Nephron (organoid): ENCODE measurements around the gene EPHA8.

ENCODE experiments used
- H3K27ac Mint-ChIP-seq, 3 experiments: 2 replicates each; pipeline ENCODE4 v1.8.0; 2020; ENCODE audit warnings: mixed read lengths in 3 of 3, mild to moderate bottlenecking in 2 of 3, moderate library complexity in 1 of 3
- H3K27me3 Mint-ChIP-seq: 2 replicates; pipeline ENCODE4 v1.8.0; 2021; ENCODE audit warnings: low read depth, mild to moderate bottlenecking, moderate library complexity, mixed read lengths
- H3K36me3 Mint-ChIP-seq: 2 replicates; pipeline ENCODE4 v1.8.0; 2020; ENCODE audit warnings: low read depth, mixed read lengths
- H3K4me1 Mint-ChIP-seq: 2 replicates; pipeline ENCODE4 v1.8.0; 2020; ENCODE audit warnings: mixed read lengths
- H3K4me3 Mint-ChIP-seq, 3 experiments: 2 replicates each; pipeline ENCODE4 v1.8.0; 2020; ENCODE audit warnings: mild to moderate bottlenecking in 3 of 3, mixed read lengths in 3 of 3, moderate library complexity in 2 of 3
- H3K9me3 Mint-ChIP-seq: 2 replicates; pipeline ENCODE4 v1.8.0; 2020; ENCODE audit warnings: mixed read lengths
- TF ChIP-seq, protein P1 (sequence below), 3 experiments: fragments of 200-600 bp; sonication (generic); IDR thresholded peaks; one replicate each; pipeline ENCODE4 v1.5.0; 2021; ENCODE audit warnings: antibody characterized with exemption in 3 of 3; ENCODE audit not compliant: unreplicated experiment in 3 of 3

Gene EPHA8

DNA sequence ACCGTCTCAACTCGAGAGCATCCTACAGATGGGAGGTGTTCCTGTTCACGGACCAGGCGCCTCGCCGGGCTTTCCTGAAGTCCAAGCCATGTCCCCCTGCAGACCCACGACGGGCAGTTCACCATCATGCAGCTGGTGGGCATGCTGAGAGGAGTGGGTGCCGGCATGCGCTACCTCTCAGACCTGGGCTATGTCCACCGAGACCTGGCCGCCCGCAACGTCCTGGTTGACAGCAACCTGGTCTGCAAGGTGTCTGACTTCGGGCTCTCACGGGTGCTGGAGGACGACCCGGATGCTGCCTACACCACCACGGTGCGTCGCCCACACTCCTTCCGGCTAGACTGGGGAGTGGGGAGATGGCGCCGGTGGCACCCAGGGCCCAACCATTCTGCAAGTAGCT, 35.4 kb downstream of the EPHA8 start:
- Mint-ChIP-seq H3K36me3 (no peaks in the 10 kb centered on the region), H3K4me3 (no peak overlapping the region), H3K27me3 (peaks cover 65% of the 10 kb centered on the region), H3K27ac (no peak overlapping the region), H3K4me1 (no peaks in the 10 kb centered on the region), H3K9me3 (no peaks in the 10 kb centered on the region)
- TF ChIP-seq, protein P1, sequence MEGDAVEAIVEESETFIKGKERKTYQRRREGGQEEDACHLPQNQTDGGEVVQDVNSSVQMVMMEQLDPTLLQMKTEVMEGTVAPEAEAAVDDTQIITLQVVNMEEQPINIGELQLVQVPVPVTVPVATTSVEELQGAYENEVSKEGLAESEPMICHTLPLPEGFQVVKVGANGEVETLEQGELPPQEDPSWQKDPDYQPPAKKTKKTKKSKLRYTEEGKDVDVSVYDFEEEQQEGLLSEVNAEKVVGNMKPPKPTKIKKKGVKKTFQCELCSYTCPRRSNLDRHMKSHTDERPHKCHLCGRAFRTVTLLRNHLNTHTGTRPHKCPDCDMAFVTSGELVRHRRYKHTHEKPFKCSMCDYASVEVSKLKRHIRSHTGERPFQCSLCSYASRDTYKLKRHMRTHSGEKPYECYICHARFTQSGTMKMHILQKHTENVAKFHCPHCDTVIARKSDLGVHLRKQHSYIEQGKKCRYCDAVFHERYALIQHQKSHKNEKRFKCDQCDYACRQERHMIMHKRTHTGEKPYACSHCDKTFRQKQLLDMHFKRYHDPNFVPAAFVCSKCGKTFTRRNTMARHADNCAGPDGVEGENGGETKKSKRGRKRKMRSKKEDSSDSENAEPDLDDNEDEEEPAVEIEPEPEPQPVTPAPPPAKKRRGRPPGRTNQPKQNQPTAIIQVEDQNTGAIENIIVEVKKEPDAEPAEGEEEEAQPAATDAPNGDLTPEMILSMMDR (IDR thresholded peaks at IDR 0.05; ENCODE audit: unreplicated experiment in 3 of 3) = no peak

DNA sequence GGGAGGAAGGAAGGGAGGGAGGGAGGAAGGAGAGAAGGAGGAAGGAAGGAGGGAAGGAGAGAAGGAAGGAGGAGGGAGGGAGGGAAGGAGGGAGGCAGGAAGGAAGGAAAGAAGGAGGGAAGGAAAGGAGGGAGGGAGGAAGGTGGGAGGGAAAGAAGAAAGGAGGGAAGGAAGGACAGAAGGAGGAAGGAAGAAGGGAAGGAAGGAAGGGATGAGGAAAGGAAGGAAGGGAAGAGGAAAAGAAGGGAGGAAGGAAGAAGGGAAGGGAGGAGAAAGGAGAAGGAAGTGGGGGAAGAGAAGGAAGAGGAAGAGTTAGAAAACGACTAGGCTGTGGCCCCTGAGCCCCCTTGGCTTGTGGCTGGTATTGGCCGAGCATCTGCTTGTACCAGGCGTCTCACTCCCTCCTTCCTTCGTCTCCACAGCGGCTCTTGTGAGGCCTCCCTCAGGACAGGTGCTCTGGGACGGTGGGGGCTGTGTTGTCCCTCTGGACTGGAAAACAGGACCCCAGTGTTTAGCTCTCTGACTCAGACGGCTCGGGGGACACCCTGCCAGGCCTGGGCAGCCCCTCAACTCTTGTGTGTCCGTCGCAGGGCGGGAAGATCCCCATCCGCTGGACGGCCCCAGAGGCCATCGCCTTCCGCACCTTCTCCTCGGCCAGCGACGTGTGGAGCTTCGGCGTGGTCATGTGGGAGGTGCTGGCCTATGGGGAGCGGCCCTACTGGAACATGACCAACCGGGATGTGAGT, 37.0 kb downstream of the EPHA8 start:
- H3K36me3 Mint-ChIP-seq = no peaks in the 10 kb centered on the region
- H3K27ac Mint-ChIP-seq = no peak overlapping the region
- H3K27me3 Mint-ChIP-seq = peaks cover 68% of the 10 kb centered on the region
- H3K4me3 Mint-ChIP-seq = no peak overlapping the region
- TF ChIP-seq, protein P1 (IDR thresholded peaks at IDR 0.05; ENCODE audit: unreplicated experiment in 3 of 3) = no peak
- no peaks in the 10 kb centered on the region for H3K4me1 Mint-ChIP-seq
- no peaks in the 10 kb centered on the region for H3K9me3 Mint-ChIP-seq

DNA sequence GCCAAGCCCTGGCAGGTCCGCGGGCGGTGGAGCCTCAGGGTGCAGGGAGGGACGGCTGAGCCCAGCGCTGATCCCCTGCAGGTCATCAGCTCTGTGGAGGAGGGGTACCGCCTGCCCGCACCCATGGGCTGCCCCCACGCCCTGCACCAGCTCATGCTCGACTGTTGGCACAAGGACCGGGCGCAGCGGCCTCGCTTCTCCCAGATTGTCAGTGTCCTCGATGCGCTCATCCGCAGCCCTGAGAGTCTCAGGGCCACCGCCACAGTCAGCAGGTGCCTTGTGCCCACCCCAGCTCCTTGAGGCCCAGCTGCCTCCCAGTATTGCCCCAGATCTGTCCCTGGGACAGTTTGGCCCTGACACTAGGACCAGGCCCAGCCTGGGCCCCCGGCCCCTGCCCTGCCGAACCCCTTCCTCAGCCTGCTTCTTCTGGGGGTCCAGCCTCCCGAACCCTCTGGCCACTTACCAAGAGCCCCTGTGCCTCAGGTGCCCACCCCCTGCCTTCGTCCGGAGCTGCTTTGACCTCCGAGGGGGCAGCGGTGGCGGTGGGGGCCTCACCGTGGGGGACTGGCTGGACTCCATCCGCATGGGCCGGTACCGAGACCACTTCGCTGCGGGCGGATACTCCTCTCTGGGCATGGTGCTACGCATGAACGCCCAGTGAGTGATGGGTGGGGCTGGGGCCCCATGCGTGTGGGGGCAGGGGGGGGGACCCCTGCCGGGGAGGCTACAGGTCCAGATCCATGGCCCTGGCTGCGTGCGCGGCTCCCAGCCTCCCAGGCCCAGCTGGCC, 37.7 kb downstream of the EPHA8 start:
- no peak overlapping the region for H3K27ac Mint-ChIP-seq
- no peak overlapping the region for H3K4me3 Mint-ChIP-seq
- TF ChIP-seq, protein P1 (IDR thresholded peaks at IDR 0.05; ENCODE audit: unreplicated experiment in 3 of 3) = no peak
- no peaks in the 10 kb centered on the region for H3K9me3 Mint-ChIP-seq
- peaks cover 68% of the 10 kb centered on the region for H3K27me3 Mint-ChIP-seq
- no peaks in the 10 kb centered on the region for H3K36me3 Mint-ChIP-seq
- H3K4me1 Mint-ChIP-seq = no peaks in the 10 kb centered on the region

DNA sequence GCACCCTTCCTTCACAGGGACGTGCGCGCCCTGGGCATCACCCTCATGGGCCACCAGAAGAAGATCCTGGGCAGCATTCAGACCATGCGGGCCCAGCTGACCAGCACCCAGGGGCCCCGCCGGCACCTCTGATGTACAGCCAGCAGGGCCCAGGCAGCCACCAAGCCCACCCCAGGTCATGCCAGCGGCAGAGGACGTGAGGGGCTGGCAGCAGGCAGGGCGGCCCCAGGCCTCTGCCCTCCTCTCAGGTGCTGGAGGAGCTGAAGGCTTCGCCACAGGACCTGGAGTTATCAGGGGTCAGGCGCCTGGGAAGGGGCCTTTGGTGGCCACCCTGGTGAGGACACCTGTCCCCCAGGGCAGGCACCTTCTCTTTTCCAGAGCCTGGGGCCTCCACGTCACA, 38.3 kb downstream of the EPHA8 start:
- Mint-ChIP-seq H3K36me3 (no peaks in the 10 kb centered on the region), H3K4me1 (no peaks in the 10 kb centered on the region), H3K4me3 (no peak overlapping the region), H3K9me3 (no peaks in the 10 kb centered on the region), H3K27ac (no peak overlapping the region), H3K27me3 (peaks cover 70% of the 10 kb centered on the region)
- TF ChIP-seq, protein P1 (IDR thresholded peaks at IDR 0.05; ENCODE audit: unreplicated experiment in 3 of 3) = no peak

DNA sequence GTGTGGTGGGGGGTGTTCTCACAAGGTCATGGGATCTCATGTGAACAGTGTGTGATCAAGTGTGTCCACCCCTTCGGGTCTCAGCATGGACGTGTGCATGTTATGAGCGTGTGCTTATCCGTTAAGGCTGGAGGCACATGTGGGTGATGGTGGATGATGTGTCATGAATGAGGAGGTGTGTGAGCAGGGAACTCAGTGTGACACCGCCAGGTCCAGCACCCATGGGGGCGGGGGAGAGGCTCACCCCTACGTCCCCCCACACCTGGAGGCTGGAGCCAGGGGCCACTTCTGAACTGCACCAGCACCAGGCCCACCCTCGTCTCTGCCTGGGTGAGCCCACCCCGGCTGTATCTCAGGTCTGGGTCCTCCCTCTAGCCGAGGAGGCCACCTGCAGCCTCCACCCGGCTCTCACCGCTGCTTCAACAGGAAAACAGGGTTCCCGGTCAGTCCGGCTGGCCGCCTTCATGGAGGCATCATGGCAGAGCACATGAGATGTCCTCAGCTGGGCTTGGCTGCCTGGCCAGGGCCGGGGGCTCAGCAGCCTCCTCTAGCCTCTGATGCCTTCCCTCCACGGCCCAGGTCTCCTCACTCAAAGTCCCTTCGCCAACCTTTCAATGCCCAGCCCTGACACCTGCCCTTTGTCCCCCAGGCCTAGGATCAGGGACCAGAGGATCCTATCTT, 38.9 kb downstream of the EPHA8 start:
- Mint-ChIP-seq H3K4me3 (no peak overlapping the region), H3K36me3 (no peaks in the 10 kb centered on the region), H3K9me3 (no peaks in the 10 kb centered on the region), H3K4me1 (no peaks in the 10 kb centered on the region), H3K27ac (no peak overlapping the region), H3K27me3 (peaks cover 70% of the 10 kb centered on the region)
- TF ChIP-seq, protein P1 (IDR thresholded peaks at IDR 0.05; ENCODE audit: unreplicated experiment in 3 of 3) = no peak
